Stomach (tissue), 4 donors: ENCODE results near the gene FAAP20.
A peak's percentile ranks its signal among the peaks of the same experiment; 100 is the strongest.

ENCODE experiments used
- CTCF ChIP-seq, 7 experiments: fragments of 450-650 bp in 4 of 7; fragments of 200-600 bp in 3 of 7; sonication (generic) in 3 of 7; IDR thresholded peaks; one replicate each; pipeline ENCODE4 v1.5.1; 2016 to 2019; ENCODE audit warnings: antibody characterized with exemption in 7 of 7, control low read depth in 2 of 7, mild to moderate bottlenecking in 1 of 7
- EP300 ChIP-seq: sonication (generic); formaldehyde crosslinking; IDR thresholded peaks from one replicate; pipeline ENCODE4 v1.6.1; 2017; ENCODE audit warnings: antibody characterized with exemption
- POLR2A ChIP-seq, 4 donors: fragments of 450-650 bp; IDR thresholded peaks; one replicate each; pipeline ENCODE4 v1.6.1; 2016; ENCODE audit warnings: antibody characterized with exemption in 4 of 4, control low read depth in 2 of 4, mild to moderate bottlenecking in 1 of 4, moderate library complexity in 1 of 4
- POLR2AphosphoS5 ChIP-seq, 3 donors: sonication (generic); formaldehyde crosslinking; IDR thresholded peaks; one replicate each; pipeline ENCODE4 v1.6.1; 2016; ENCODE audit warnings: antibody characterized with exemption in 3 of 3

GRCh38 chr1:2231532-2232254 lies 37.1 kb upstream of the FAAP20 start:
- TF ChIP-seq POLR2A (IDR thresholded peaks at IDR 0.05) (no peak), CTCF (IDR thresholded peaks at IDR 0.05) (no peak), EP300 (no peak), POLR2AphosphoS5 (IDR thresholded peaks at IDR 0.05) (peak in 1 of 3 donors; percentile 26)
